GM18861 (cell line): ENCODE measurements around the gene FHIT.

Experiments used
- ATAC-seq: cut with Tn5 transposase; IDR thresholded peaks from one replicate; pipeline ENCODE4 v1.9.1; 2021; ENCODE audit not compliant: unreplicated experiment

The FHIT gene

GRCh38 chr3:60263191-60263590 is 988.1 kb downstream of the FHIT start:
- ATAC-seq, result no peak

- no peak for ATAC-seq
Observed at GRCh38 chr3:60262546-60262945, 988.7 kb downstream of the FHIT start.

DNA sequence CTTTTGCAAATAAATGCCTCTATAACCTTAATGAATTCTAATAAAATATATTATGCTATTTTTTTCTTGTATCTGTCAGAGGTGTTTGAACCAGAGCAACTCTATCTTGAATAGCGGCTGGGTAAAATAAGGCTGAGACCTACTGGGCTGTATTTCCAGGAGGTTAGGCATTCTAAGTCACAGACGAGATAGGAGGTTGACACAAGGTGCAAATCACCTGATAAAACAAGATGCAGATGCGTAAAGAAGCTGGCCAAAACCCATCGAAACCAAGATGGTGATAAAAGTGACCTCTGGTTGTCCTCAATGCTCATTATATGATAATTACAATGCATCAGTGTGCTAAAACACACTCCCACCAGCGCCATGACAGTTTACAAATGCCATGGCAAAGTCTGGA is 990.7 kb downstream of the FHIT start:
- ATAC-seq, result no peak

GRCh38 chr3:60250810-60251209 is 1000.4 kb downstream of the FHIT start:
- ATAC-seq, result no peak

GRCh38 chr3:60250206-60250605 is 1001.0 kb downstream of the FHIT start:
- ATAC-seq, result no peak

DNA sequence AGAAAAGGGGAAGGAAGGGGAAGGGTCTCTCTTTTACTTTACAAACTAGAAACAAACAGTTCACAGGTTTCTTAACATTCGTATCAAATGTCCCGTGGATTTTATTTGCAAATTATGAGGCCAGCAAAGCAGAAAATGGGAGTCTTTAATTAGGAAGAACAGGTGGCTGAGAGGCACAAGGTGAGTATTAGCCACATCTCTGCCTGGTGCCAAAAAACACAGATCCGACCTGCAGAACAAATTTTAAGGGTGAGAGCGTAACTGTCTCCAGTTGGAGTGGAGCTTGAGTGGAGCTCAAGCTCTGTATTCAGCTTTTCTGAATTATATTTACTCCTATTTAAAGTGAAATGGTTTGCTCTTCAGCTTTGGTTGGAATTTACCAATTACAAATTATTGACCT is 1004.9 kb downstream of the FHIT start:
- ATAC-seq, result no peak

- no peak for ATAC-seq
Observed at GRCh38 chr3:60243456-60243855, 1007.8 kb downstream of the FHIT start.

- no peak for ATAC-seq
Observed at GRCh38 chr3:60240492-60240891, 1010.8 kb downstream of the FHIT start.

DNA sequence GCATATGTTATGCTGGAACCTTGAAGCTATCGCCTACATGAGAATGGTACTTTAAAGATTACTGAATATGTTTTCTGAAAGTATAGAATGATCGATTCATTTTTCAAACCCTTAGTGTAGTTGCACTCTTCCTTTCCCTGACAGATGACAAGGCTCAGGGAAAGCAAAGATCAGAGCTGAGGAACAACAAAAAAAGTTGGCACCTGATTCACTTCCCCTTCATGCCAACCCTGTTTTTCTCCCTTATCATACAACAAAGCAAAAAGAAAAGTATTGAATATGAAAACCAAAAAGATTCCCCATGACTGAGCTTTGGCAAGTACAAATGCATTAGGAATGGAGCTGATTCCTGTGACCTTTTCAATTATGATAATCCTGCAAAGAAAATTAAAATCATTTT is 1012.7 kb downstream of the FHIT start:
- ATAC-seq, result no peak

DNA sequence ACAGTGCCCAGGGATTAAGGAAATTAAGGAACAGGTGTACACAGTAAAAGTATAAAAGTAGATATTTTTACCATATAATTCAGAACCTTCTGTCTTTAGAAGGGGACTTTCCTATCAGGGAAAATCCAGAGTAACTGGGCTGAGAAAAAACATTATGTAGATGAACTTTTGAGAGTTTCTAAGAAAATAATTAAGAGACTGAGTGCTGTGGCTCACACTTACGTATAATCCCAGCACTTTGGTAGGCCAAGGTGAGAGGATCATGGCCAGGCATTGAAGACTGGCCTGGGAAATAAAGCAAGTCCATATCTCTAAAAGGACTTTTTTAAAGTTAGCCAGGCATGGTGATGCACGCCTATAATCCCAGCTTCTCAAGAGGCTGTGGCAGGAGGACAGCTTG is 1021.8 kb downstream of the FHIT start:
- ATAC-seq, result no peak

DNA sequence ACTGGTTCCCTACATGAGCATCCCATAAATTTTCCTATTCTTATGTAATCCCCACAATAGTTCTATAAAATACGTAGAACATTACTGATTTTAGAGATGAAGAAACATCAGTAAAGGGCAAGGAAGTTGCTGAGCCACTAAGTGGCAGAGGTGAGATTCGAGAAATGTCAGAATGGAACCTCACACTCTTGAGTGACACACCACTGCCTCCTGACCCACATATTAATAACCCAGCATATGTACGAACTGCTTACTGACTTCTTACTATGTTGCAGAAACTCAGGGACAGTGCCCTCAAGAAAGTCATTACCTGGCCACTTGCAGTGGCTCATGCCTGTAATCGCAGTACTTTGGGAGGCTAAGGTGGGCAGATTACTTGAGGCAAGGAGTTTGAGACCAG is 1022.4 kb downstream of the FHIT start:
- no peak for ATAC-seq

DNA sequence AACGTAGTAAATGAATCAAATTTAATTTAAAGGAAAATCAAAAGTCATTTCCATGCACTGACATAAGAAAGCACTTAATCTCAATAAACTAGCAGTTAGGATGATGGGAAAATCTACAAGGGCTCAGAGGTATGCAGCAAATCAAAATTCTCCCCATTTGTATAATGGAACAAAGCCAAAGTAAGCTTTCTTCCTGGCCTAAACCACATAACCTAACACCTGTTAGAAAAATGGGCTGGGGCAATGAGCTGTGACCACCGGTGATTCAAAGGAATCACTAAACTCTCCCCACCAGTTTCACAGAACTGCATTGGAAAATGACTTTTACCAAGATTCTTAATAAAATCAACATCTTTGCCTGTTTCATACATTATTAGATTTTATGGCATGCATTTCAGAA is 1024.3 kb downstream of the FHIT start:
- no peak for ATAC-seq

GRCh38 chr3:60225848-60226247 is 1025.4 kb downstream of the FHIT start:
- no peak for ATAC-seq

DNA sequence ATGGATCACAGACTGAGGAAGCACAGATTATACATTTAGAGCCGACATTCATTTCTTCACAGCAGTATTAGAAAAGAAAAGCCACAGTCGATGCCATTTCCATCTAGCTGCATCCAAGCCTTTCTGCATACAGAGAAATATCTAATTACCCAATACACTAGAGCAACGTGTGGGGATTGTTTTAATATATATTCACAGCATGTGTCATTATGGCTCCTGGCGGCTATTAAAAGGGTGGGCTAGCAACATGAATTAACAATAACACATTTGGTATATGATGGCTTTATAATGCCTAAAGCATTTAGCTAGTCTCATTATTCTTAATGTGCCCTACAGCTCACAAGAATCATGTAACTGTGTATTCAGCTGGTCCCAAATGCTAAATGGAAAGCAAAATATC is 1030.5 kb downstream of the FHIT start:
- ATAC-seq, result no peak

- no peak for ATAC-seq
Observed at GRCh38 chr3:60219501-60219900, 1031.8 kb downstream of the FHIT start.

GRCh38 chr3:60217156-60217911 is 1033.9 kb downstream of the FHIT start:
- no peak for ATAC-seq

- ATAC-seq, result no peak
Observed at GRCh38 chr3:60216462-60217075, 1034.7 kb downstream of the FHIT start.

DNA sequence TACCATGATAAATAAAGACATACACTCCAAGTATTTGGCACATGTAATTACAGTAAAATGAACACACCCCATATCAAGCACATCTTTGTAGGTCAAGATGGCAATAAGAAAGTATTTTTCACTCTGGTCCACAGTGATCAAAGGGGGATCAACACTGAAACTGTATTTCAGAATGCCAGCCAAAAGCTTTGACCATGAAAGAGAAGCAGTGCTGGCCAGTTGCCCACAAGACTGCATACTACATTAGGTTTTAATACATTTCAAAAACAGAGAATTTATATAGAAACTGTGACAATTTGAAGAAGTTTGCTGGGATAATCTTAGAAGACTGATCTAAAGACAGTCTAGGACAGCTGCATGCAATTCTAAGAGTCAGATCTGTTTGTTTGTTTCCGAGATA is 1035.3 kb downstream of the FHIT start:
- no peak for ATAC-seq

- ATAC-seq, result no peak
Observed at GRCh38 chr3:60207905-60208304, 1043.3 kb downstream of the FHIT start.

DNA sequence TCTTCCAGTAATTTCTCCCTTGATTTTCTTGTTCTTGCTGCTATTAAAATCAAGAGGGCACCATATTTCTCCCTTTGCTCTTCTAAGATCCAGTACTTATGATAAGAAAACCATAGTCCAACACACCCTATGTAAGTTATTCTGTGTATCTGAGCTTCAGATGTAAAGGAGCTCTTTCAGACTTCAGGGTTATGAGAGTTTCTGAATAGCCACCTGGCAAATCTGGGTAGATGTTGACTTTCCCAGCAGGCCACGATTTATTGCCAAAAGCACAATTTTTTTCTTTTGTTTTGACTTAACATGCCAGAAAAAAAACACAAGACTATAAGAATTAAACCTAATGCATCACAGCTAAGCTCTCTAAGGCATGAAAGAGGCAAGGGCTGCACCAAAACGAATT is 1045.0 kb downstream of the FHIT start:
- no peak for ATAC-seq

- no peak for ATAC-seq
Observed at GRCh38 chr3:60202052-60202726, 1049.1 kb downstream of the FHIT start.

DNA sequence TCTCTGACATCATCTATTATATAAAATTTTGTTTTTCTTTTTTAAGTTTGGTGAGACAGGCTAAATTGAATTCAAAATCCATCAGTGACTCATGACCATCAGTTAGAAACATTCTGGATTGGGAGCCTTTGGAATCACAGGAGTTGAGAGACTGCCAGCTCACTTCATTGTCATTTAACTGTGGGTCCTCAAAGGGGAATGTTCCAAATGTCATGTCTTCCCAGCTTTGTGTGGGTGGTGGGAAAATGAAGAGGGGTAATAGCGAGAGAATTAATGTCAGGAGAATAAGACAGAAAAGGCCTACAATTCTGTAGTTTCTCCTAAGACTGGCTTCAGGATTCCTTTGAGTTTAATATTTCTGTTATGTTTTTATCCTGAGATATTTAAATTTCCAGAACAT is 1051.9 kb downstream of the FHIT start:
- ATAC-seq, result no peak
